ENCODE results near the gene HOXA2.

DNA sequence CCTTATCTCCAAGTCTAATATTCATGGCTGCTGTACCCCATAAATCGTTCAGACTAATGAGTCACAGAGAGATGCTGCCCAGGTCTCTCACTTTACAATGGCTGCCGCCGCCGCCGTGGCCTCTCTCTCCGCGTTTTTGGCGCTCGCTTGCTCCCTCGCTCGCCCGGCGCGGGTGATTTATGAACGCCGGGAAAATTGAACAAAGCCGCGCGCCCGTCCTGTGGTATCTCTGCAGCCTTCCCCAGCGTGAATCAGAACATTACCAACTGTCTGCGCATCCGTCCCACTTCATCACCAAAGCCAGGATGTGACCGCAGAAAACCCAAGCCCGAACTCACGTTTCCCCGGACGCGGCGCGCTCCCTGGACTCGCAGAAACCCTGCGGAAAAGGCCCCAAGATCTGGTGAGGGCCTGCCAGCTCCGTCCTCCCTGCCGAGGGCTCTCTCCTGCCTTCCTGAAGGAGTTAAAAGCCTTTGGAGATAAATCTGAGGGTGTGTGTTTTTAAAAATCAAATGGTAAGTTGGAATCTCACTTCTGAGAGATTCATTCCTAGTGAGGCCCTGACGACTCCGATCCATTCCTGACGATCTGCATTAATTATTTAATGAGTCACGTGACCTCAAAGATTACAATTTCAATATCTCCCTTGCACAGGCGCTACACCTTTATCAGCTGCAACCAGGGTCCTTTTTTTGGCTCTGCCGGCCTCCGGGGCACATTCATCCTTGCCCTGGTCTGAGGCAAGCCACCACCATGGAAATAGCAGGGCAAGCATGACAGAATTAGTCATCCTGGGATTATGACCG lies 21.8 kb upstream of the HOXA2 start:
- TF ChIP-seq, protein P1, sequence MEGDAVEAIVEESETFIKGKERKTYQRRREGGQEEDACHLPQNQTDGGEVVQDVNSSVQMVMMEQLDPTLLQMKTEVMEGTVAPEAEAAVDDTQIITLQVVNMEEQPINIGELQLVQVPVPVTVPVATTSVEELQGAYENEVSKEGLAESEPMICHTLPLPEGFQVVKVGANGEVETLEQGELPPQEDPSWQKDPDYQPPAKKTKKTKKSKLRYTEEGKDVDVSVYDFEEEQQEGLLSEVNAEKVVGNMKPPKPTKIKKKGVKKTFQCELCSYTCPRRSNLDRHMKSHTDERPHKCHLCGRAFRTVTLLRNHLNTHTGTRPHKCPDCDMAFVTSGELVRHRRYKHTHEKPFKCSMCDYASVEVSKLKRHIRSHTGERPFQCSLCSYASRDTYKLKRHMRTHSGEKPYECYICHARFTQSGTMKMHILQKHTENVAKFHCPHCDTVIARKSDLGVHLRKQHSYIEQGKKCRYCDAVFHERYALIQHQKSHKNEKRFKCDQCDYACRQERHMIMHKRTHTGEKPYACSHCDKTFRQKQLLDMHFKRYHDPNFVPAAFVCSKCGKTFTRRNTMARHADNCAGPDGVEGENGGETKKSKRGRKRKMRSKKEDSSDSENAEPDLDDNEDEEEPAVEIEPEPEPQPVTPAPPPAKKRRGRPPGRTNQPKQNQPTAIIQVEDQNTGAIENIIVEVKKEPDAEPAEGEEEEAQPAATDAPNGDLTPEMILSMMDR (conservative IDR thresholded peaks at IDR 0.05 in 1 of 2, IDR thresholded peaks at IDR 0.05 in 1 of 2; ENCODE audit: extremely low read depth in 1 of 2, insufficient read depth in 1 of 2, low read depth in 1 of 2, low read length in 2 of 2) = no peak
- TF ChIP-seq EZH2 (IDR thresholded peaks at IDR 0.05; ENCODE audit: borderline replicate concordance, low read length) = no peak
